GM21360 (cell line): Measurements from ENCODE around the gene TOMM20L.
A peak's percentile ranks its signal among the peaks of the same experiment; 100 is the strongest.

Experiments
- ATAC-seq: cut with Tn5 transposase; IDR thresholded peaks from one replicate; pipeline ENCODE4 v1.9.1; 2021; ENCODE audit warnings: mild to moderate bottlenecking, moderate library complexity; ENCODE audit not compliant: unreplicated experiment

TOMM20L gene

DNA sequence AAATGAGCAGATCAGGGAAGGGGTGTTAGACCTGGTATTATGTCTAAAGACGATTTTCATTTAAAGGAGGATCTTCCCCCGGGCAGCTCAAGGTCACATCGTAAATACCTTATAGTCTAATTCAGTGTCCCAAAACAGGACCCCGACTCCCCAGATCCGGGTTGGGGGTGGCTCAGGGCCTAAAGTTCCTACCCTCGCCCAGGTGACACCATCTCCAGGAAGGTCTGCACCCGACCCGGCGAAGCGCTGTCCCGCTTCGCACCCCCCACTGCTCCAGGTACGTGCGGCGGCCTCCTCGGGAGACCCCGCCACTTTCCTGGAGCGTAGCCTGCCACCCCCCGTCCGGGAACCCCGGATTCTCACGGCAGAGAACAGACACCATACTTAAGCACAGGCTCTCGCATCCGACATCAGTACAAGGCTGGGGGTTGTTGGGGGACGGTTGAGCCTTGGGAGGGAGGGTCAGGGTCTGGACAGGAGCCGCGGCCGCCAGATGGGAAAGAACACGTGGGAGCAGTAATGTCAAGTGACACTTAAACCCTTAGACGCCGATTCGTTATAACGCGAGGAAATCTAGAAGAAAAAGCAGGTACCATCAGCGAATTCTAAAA, 31.0 kb downstream of the TOMM20L start:
- no peak for ATAC-seq

DNA sequence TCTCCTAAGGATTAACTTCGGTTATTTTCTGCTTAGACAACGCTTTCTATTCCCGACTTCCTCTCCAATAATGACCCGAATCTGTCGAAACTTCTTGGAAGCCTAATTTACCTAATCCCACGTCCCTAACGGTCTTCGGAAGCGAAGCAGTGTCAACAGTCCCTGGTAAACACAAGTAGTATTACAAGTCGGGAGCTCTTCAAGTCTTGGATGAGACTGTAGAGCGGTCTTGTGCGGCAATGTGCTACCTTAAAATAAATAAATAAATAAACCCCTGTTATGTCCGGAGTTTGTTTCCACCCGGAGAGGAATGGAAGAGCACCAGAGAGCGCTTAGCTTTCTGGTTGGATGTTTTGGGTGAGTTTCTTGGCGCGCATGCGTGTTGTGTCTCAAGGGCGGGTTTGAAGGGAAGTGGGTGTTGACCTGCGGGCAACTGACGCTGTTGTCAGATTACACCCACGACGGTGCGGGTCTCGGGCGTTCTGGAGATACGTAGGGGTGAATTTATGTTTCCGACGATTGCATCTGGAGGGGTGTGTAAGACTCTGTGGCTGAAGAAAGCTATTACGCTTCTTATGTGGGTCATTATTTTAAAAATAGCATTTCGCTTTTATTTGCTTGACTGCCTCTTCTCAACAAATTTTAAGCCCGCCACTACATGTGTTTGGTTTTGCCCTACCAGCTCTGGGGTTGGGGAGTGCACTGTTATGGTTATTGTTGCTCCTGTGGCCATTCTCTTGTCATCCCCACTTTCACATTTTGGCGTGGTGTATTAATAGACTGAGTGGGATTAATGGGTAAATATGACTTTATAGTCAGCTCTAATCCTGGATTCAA, 31.8 kb downstream of the TOMM20L start, which contains the start of the genes KIAA0586 and TIMM9:
KIAA0586 (plus strand) TSS at position 439 of the 837 bp plus-strand sequence. CDS start 546 bp downstream, outside the sequence.
TIMM9 (minus strand) TSS at position 251 of the 837 bp plus-strand sequence. CDS start 15,586 bp downstream, outside the sequence.
- peak; percentile 93 for ATAC-seq

DNA sequence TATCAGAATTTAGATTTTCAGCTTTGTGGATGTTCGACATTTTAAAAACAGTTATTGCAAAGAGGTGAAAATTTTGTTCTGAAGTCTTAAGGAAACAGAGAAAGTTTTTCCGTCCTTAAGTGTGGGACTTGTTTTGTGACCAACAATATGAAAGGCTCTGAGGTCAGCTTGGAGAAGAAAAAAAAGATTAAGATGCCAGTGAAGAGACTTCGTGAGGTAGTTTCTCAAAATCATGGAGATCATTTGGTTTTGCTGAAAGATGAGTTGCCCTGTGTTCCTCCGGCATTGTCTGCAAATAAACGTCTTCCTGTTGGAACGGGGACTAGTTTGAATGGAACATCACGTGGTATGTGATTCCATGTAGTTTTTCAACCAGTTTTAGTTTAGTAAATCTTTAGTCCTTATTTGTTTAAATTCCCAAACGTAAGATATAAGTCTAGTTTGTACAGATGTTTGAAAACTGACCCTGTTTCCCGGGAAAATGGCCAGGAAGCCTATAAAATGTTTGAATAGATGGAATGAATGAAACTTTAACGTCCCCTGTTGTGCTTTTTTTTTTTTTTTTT, 32.5 kb downstream of the TOMM20L start:
- no peak for ATAC-seq

GRCh38 chr14:58430156-58430555, 34.4 kb downstream of the TOMM20L start:
- no peak for ATAC-seq

DNA sequence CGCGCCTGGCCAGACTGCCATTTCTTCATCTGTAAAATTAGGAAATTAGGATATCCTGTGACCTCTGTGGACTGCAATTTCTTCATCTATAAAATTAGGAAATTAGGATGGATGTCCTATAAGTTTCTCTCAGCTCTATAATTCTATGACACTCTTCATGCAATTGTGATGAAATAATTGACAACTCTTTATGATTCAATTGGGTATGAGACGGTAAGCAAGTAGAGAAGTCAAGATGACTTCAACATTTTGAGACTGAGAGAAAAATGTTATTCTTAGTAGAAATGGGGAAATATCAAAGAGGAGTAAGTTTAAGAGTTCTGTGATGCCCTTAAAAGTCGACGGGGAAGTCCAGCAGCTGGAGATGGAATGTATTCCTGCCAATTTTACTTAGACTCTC, 43.7 kb downstream of the TOMM20L start:
- ATAC-seq = no peak

DNA sequence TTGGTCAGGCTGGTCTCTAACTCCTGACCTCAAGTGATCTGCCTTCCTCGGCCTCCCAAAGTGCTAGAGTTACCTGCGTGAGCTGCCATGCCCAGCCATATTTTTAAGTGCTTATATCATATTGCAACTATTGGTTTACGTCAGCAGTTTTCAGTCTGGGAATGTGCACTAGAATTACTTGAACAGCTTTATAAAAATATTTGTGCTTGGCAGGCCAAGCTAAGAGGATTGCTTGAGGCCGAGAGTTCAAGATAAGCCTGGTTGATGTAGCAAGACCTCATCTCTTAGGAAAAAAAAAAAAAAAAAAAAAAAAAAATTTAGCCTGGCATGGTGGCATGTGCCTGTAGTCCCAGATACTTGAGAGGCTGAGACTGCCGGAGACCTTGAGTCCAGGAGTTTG, 48.9 kb downstream of the TOMM20L start:
- ATAC-seq = no peak

- no peak for ATAC-seq
These were observed 60.0 kb downstream of the TOMM20L start for GRCh38 chr14:58455593-58456265.
